DND-41 (cell line): ENCODE data around the gene OPRL1.

Experiments
- ATAC-seq: fragments of 200-7000 bp; cut with Tn5 transposase; 3 replicates; pipeline ENCODE4 v1.9.1; 2021; ENCODE audit warnings: low read depth; ENCODE audit not compliant: insufficient read depth
- DNase-seq: peaks from one replicate; pipeline ENCODE4 v3.0.0-alpha.2; 2020
- H2AFZ ChIP-seq: 2 replicates; pipeline ENCODE4 v1.6.0; 2012; ENCODE audit warnings: low read depth, low read length
- H3K27ac ChIP-seq: 2 replicates; pipeline ENCODE4 v1.5.1; 2012; ENCODE audit warnings: low read length, inconsistent platforms
- H3K27me3 ChIP-seq: fragments of 200-600 bp; sonication (generic); 2 replicates; pipeline ENCODE4 v1.6.0; 2012; ENCODE audit warnings: low read length, mild to moderate bottlenecking, inconsistent platforms; ENCODE audit not compliant: insufficient read depth, poor library complexity
- H3K36me3 ChIP-seq: 2 replicates; pipeline ENCODE4 v1.5.1; 2012; ENCODE audit warnings: low read length, inconsistent platforms; ENCODE audit not compliant: insufficient read depth
- H3K4me1 ChIP-seq: 2 replicates; pipeline ENCODE4 v1.5.1; 2012; ENCODE audit warnings: mild to moderate bottlenecking, low read length; ENCODE audit not compliant: insufficient read depth
- H3K4me2 ChIP-seq: 2 replicates; pipeline ENCODE4 v1.6.0; 2012; ENCODE audit warnings: mild to moderate bottlenecking, moderate library complexity, low read length, inconsistent platforms; ENCODE audit not compliant: insufficient read depth
- H3K4me3 ChIP-seq, 2 experiments: fragments of 200-600 bp in 1 of 2; shearing (Covaris generic) in 1 of 2; 2 replicates each; pipeline ENCODE4 v1.5.1; 2012 to 2016; ENCODE audit warnings: inconsistent platforms in 2 of 2, low read length in 2 of 2, mild to moderate bottlenecking in 2 of 2, low read depth in 1 of 2, moderate library complexity in 1 of 2
- H3K79me2 ChIP-seq: 2 replicates; pipeline ENCODE4 v1.6.0; 2012; ENCODE audit warnings: low read length, inconsistent platforms; ENCODE audit not compliant: insufficient read depth
- H3K9ac ChIP-seq: 2 replicates; pipeline ENCODE4 v1.6.0; 2012; ENCODE audit warnings: low read depth, mild to moderate bottlenecking, inconsistent platforms, low read length, moderate library complexity
- H3K9me3 ChIP-seq: 2 replicates; pipeline ENCODE4 v1.5.1; 2012; ENCODE audit warnings: low read length, moderate library complexity, mild to moderate bottlenecking, inconsistent platforms; ENCODE audit not compliant: insufficient read depth, severe bottlenecking
- H4K20me1 ChIP-seq: 2 replicates; pipeline ENCODE4 v1.6.0; 2012; ENCODE audit warnings: low read length; ENCODE audit not compliant: insufficient read depth
- EZH2 ChIP-seq: IDR thresholded peaks from 3 replicates; pipeline ENCODE4 v1.6.1; 2012; ENCODE audit warnings: borderline replicate concordance, low read depth, mild to moderate bottlenecking, moderate library complexity, low read length, inconsistent platforms; ENCODE audit not compliant: severe bottlenecking
- TF ChIP-seq, protein P1 (sequence below): IDR thresholded peaks from 2 replicates; pipeline ENCODE4 v1.5.1; 2012; ENCODE audit warnings: borderline replicate concordance, low read length, moderate library complexity, mild to moderate bottlenecking; ENCODE audit not compliant: poor library complexity, severe bottlenecking; ENCODE audit errors: extremely low read depth

The OPRL1 gene

DNA sequence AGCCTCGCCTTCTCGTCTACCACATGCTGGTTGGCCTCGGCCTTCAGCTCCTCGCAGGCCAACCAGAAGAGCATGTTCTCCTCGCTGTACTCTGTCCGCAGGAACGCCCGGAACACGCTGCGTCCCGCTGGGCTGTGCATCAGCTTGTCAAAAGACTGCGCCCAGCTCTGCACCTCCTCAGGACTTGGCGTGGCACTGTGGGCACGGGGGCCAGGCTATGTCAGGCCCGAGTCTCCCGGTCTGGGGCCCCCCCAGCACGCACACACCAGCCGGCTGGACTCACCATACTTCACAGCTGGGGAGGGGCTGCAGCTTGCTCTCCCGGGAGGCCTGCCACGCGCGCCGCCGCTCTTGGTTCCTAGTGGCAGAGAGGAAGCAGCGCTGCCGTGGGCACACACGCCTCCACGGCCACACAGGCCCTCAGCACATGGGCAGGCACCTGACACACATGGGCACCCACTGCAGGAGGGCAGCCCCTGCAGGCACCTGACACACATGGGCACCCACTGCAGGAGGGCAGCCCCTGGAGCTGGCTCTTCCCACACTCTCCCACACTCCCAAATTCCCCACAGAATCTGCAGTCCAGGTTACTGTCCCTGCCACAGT is 5.6 kb upstream of the OPRL1 start:
- Histone ChIP-seq H3K4me1 (peaks cover 16% of the 10 kb centered on the region), H3K79me2 (peaks cover 12% of the 10 kb centered on the region), H3K9ac (no peak overlapping the region), H3K27me3 (no peaks in the 10 kb centered on the region), H4K20me1 (peaks cover 35% of the 10 kb centered on the region), H3K36me3 (peaks cover 36% of the 10 kb centered on the region), H2AFZ (no peak overlapping the region), H3K27ac (no peak overlapping the region), H3K4me2 (no peak overlapping the region), H3K4me3 (no peak overlapping the region), H3K9me3 (no peaks in the 10 kb centered on the region)
- ATAC-seq (no peak), DNase-seq (no peak)
- TF ChIP-seq, protein P1, sequence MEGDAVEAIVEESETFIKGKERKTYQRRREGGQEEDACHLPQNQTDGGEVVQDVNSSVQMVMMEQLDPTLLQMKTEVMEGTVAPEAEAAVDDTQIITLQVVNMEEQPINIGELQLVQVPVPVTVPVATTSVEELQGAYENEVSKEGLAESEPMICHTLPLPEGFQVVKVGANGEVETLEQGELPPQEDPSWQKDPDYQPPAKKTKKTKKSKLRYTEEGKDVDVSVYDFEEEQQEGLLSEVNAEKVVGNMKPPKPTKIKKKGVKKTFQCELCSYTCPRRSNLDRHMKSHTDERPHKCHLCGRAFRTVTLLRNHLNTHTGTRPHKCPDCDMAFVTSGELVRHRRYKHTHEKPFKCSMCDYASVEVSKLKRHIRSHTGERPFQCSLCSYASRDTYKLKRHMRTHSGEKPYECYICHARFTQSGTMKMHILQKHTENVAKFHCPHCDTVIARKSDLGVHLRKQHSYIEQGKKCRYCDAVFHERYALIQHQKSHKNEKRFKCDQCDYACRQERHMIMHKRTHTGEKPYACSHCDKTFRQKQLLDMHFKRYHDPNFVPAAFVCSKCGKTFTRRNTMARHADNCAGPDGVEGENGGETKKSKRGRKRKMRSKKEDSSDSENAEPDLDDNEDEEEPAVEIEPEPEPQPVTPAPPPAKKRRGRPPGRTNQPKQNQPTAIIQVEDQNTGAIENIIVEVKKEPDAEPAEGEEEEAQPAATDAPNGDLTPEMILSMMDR = no peak
- TF ChIP-seq EZH2 = no peak

DNA sequence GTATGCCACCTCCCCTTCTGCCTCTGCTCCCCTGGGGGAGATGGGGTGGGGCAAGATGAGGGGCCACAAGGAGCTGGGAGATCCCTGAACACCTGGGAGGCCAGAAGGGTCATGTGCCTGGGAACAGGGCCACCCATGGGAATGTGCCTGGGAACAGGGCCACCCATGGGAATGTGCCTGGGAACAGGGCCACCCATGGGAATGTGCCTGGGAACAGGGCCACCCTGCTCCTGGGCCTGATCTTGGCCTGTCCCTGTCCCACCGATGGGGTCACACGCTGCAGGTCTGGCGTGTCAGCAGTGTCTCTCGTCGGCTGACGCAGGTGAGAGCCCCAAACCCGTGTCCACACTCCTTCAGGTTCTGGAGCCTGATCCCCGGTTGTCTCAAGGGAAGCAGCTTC is 4.9 kb upstream of the OPRL1 start:
- Histone ChIP-seq H3K27ac (no peak overlapping the region), H3K9ac (no peak overlapping the region), H2AFZ (no peak overlapping the region), H3K9me3 (no peaks in the 10 kb centered on the region), H3K4me1 (peaks cover 17% of the 10 kb centered on the region), H4K20me1 (peaks cover 31% of the 10 kb centered on the region), H3K4me3 (no peak overlapping the region), H3K79me2 (peaks cover 12% of the 10 kb centered on the region), H3K36me3 (peaks cover 36% of the 10 kb centered on the region), H3K27me3 (no peaks in the 10 kb centered on the region), H3K4me2 (no peak overlapping the region)
- TF ChIP-seq EZH2 = no peak
- TF ChIP-seq, protein P1 = no peak
- no peak for ATAC-seq
- DNase-seq = no peak

DNA sequence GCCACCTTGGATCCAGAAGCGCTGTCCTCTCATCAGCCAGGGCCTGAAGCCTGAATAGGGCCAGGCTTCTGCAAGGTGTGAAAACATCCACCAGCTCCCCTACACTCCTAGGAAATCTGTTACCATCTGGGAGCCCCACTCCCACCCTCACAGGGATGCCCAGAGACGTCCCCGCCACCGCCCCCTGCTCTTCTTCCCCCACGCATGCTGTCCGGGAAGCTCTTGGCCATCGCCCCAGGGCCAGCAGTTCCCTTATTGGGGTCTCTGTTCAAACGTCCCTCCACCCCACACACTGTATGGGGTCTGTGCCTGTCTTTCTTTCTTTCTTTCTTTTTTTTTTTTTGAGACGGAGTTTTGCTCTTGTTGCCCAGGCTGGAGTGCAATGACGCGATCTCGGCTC is 4.3 kb upstream of the OPRL1 start:
- TF ChIP-seq, protein P1 = no peak
- TF ChIP-seq EZH2 = no peak
- H3K4me3 ChIP-seq = no peak overlapping the region
- ATAC-seq = no peak
- no peaks in the 10 kb centered on the region for H3K27me3 ChIP-seq
- peaks cover 29% of the 10 kb centered on the region for H4K20me1 ChIP-seq
- no peaks in the 10 kb centered on the region for H3K9me3 ChIP-seq
- no peak overlapping the region for H3K9ac ChIP-seq
- no peak overlapping the region for H2AFZ ChIP-seq
- peaks cover 23% of the 10 kb centered on the region for H3K4me1 ChIP-seq
- no peak overlapping the region for H3K4me2 ChIP-seq
- H3K36me3 ChIP-seq = peaks cover 36% of the 10 kb centered on the region
- no peak for DNase-seq
- no peak overlapping the region for H3K27ac ChIP-seq
- H3K79me2 ChIP-seq = peaks cover 12% of the 10 kb centered on the region
